GM12878 (cell line): ENCODE results near the gene SMARCE1. TPM values are rescaled to one million over a fixed set of nuclear protein-coding genes. Genes with fewer than 3 reads are reported as not detected.

Experiments
- ATAC-seq: fragments of 200-7000 bp; cut with Tn5 transposase; 3 replicates; pipeline ENCODE4 v1.9.1; 2020; ENCODE audit warnings: mild to moderate bottlenecking, moderate library complexity
- BruUV-seq: library from RNA; stranded (reverse); fragments of 400-500 nt; replicated peaks from 2 replicates; lab custom pipeline; 2021; lab: Mats Ljungman, UMichigan
- CTCF ChIA-PET: fragments of 300-600 bp; sonication (Branson Sonifier 250); formaldehyde crosslinking; extraction: SDS; loops from one replicate; lab custom pipeline; 2021; ENCODE audit warnings: inconsistent platforms; lab: Yijun Ruan, JAX
- POLR2A ChIA-PET: fragments of 350-600 bp; formaldehyde crosslinking; extraction: SDS; loops from one replicate; lab custom pipeline; 2021; ENCODE audit warnings: inconsistent platforms; lab: Charles Lee
- RAD21 ChIA-PET: fragments of 300-600 bp; sonication (Branson Sonifier 250); formaldehyde crosslinking; loops from one replicate; lab custom pipeline; 2023; ENCODE audit warnings: antibody characterized with exemption; ENCODE audit not compliant: unreplicated experiment; lab: Charles Lee
- SMC1A ChIA-PET: fragments of 300-600 bp; sonication (Branson Sonifier 250); formaldehyde crosslinking; loops from one replicate; lab custom pipeline; 2023; ENCODE audit not compliant: unreplicated experiment, uncharacterized antibody; lab: Charles Lee
- DNase-seq: peaks from one replicate; pipeline ENCODE4 v3.0.0-alpha.2; 2011; ENCODE audit warnings: low read depth, low spot score
- FAIRE-seq: peaks from 3 replicates; lab custom pipeline; 2011; peaks lifted over from hg19 to GRCh38; lab: Jason Lieb, UNC
- H2AFZ ChIP-seq: 2 replicates; pipeline ENCODE4 v1.6.0; 2011; ENCODE audit warnings: low read depth, low read length, control low read depth; ENCODE audit not compliant: control insufficient read depth
- H3K27ac ChIP-seq: 2 replicates; pipeline ENCODE4 v1.5.1; 2011; ENCODE audit warnings: control low read depth; ENCODE audit not compliant: control insufficient read depth, insufficient read depth
- H3K27me3 ChIP-seq, 2 experiments: replicated peaks in 1 of 2; 2 replicates each; pipeline versions ENCODE4 v1.6.0 to v1.6.1; 2011; ENCODE audit warnings: low read length in 1 of 2; ENCODE audit not compliant: control insufficient read depth in 2 of 2, insufficient read depth in 2 of 2
- H3K36me3 ChIP-seq, 2 experiments: 2 replicates each; pipeline ENCODE4 v1.5.1; 2011; ENCODE audit warnings: low read length in 1 of 2; ENCODE audit not compliant: control insufficient read depth in 2 of 2, insufficient read depth in 2 of 2
- H3K4me1 ChIP-seq: 2 replicates; pipeline ENCODE4 v1.6.1; 2011; ENCODE audit warnings: mild to moderate bottlenecking, low read length, moderate library complexity, mixed read lengths; ENCODE audit not compliant: control insufficient read depth, insufficient read depth
- H3K4me2 ChIP-seq: 2 replicates; pipeline ENCODE4 v1.6.0; 2011; ENCODE audit warnings: control low read depth; ENCODE audit not compliant: control insufficient read depth, insufficient read depth
- H3K4me3 ChIP-seq: fragments of 200-600 bp; sonication (generic); 2 replicates; pipeline ENCODE4 v1.5.1; 2016
- H3K79me2 ChIP-seq: 2 replicates; pipeline ENCODE4 v1.6.0; 2011; ENCODE audit warnings: low read length; ENCODE audit not compliant: control insufficient read depth, insufficient read depth
- H3K9ac ChIP-seq: 2 replicates; pipeline ENCODE4 v1.8.0; 2011; ENCODE audit warnings: low read length, control low read depth, mixed read lengths; ENCODE audit not compliant: control insufficient read depth, insufficient read depth
- H3K9me3 ChIP-seq: replicated peaks from 3 replicates; pipeline ENCODE4 v1.5.1; 2011; ENCODE audit warnings: mild to moderate bottlenecking, low read length; ENCODE audit not compliant: control insufficient read depth, insufficient read depth
- H4K20me1 ChIP-seq: 2 replicates; pipeline ENCODE4 v1.6.0; 2011; ENCODE audit not compliant: control insufficient read depth, insufficient read depth
- NR2F1 ChIP-seq: fragments of 450-650 bp; conservative IDR thresholded peaks from 2 replicates; pipeline ENCODE4 v1.6.1; 2017; ENCODE audit warnings: mild to moderate bottlenecking
- RAD51 ChIP-seq: fragments of 450-650 bp; IDR thresholded peaks from 2 replicates; pipeline ENCODE4 v1.6.1; 2016; ENCODE audit warnings: moderate library complexity, mild to moderate bottlenecking, inconsistent platforms
- SP1 ChIP-seq: IDR thresholded peaks from one replicate; pipeline ENCODE4 v1.6.1; 2011; ENCODE audit warnings: low read depth, low read length
- ZNF592 ChIP-seq: fragments of 450-650 bp; IDR thresholded peaks from 2 replicates; pipeline ENCODE4 v1.6.1; 2017; ENCODE audit warnings: mild to moderate bottlenecking, moderate library complexity
- WGBS: methylation state at CpG from one replicate; pipeline ENCODE4 v1.1.6; 2016; ENCODE audit warnings: low lambda C conversion rate; ENCODE audit not compliant: insufficient replicate concordance, insufficient coverage; ENCODE audit errors: missing lambda C conversion rate; 5-methylcytosine and 5-hydroxymethylcytosine counted together
- in situ Hi-C: fragments of 300-500 bp; cut with MboI; formaldehyde crosslinking; loops from 9 replicates; pipeline ENCODE4 v1.14.3; 2018; ENCODE audit warnings: mixed read lengths
- intact Hi-C: fragments of 100-400 bp; cut with micrococcal nuclease; formaldehyde crosslinking; loops from one replicate; pipeline ENCODE4 v1.14.2; 2022; ENCODE audit not compliant: unreplicated experiment
- polyA plus RNA-seq, 11 experiments: library from polyadenylated mRNA; depleted of rRNA in 4 of 11; unstranded in 6 of 11; stranded (reverse) in 5 of 11; fragments of >200 nt; fragmentation: Nextera tagmentation in 4 of 11; fragmentation: Illumina TruSeq in 1 of 11; extraction: Ambion mirVana in 4 of 11; extraction: Trizol in 1 of 11; gene quantifications; 1 replicate in 1 of 11; 2 replicates in 10 of 11; pipeline versions ENCODE4 v1.2.1 to v1.2.3, GENCODE V29; 2011 to 2016; ENCODE audit warnings: inconsistent platforms in 2 of 11, missing spikeins in 2 of 11, low read depth in 1 of 11
- total RNA-seq, 4 experiments: library from RNA; depleted of rRNA in 3 of 4; stranded (reverse); fragments of >200 nt in 3 of 4; fragmentation: Illumina TruSeq in 1 of 4; extraction: Trizol in 1 of 4; gene quantifications; 2 replicates each; pipeline versions ENCODE4 v1.2.1 to v1.2.3, GENCODE V29; 2013 to 2021

The SMARCE1 gene
- total and polyA plus RNA-seq, 10 of the 15 experiments (the other 5 are each of a cell fraction or from before 2014, with no cell fraction given): 87.9 to 191 (median 132) TPM

- Histone ChIP-seq H3K79me2 (no peaks in the 10 kb centered on the region), H3K9ac (no peak overlapping the region), H3K36me3 (no peaks in the 10 kb centered on the region), H2AFZ (no peak overlapping the region), H3K27me3 (no peaks in the 10 kb centered on the region), H3K4me1 (peaks cover 40% of the 10 kb centered on the region), H3K9me3 (peaks cover 3% of the 10 kb centered on the region; the same call in 2 of the 3 replicates)
- ChIA-PET POLR2A (interaction anchor here (1.1 to 4.8 kb wide), 10 partner anchors 10 to 1074 kb away, joined by 3 to 117 read pairs (median 6); partner anchors contain the start of gene IGFBP4), RAD21 (interaction anchor here (1.1 to 5.0 kb wide), 5 partner anchors 9 to 71 kb away, joined by 3 to 229 read pairs (median 37); partner anchors contain the start of gene CCR7)
- intact Hi-C loops (no loop called here), in situ Hi-C loops (loop anchor here (5.0 kb wide), 1 partner anchor 42 kb away; no protein-coding TSS in a partner anchor)
- no TSS peak for BruUV-seq
- WGBS: 90% methylated on average over 8 of the region's 8 CpGs
- TF ChIP-seq NR2F1 (0 out of 2 replicates have a peak, but pooled peaks have one; percentile 10), ZNF592 (0 out of 2 replicates have a peak, but pooled peaks have one; percentile 6), SP1 (no peak), RAD51 (no peak)
- TF ChIP-seq, all 136 proteins: peak for 2
- Histone ChIP-seq H3K4me2 (no peak overlapping the region), H3K27ac (no peak overlapping the region), H4K20me1 (no peaks in the 10 kb centered on the region), H3K4me3 (no peak overlapping the region)
- FAIRE-seq (no peak), DNase-seq (no peak), ATAC-seq (no peak)
- SMC1A ChIA-PET: interaction anchor here (1.0 to 6.0 kb wide), 9 partner anchors 9 to 1075 kb away, joined by 3 to 139 read pairs (median 7); partner anchors contain the start of gene SMARCE1
- CTCF ChIA-PET: interaction anchor here (1.1 to 5.4 kb wide), 10 partner anchors 11 to 1063 kb away, joined by 3 to 108 read pairs (median 8); no protein-coding TSS in a partner anchor
These were observed 43.1 kb downstream of the SMARCE1 start for GRCh38 chr17:40604327-40605080.
